Testis (tissue), 3 donors: ENCODE results near the gene SLIT3. TPM values are rescaled to one million over a fixed set of nuclear protein-coding genes. Genes with fewer than 3 reads are reported as not detected.

ENCODE experiments used
- DNase-seq: peaks from one replicate; pipeline ENCODE4 v3.0.0-alpha.2; 2019
- H3K27ac ChIP-seq, 2 donors: fragments of 200-600 bp; sonication (generic); one replicate each; pipeline ENCODE4 v1.5.1; 2019
- H3K27me3 ChIP-seq: fragments of 200-600 bp; sonication (generic); one replicate; pipeline ENCODE4 v1.5.1; 2019
- H3K36me3 ChIP-seq: fragments of 200-600 bp; sonication (generic); one replicate; pipeline ENCODE4 v1.5.1; 2017; ENCODE audit warnings: low read depth; ENCODE audit errors: missing control alignments
- H3K4me1 ChIP-seq: fragments of 200-600 bp; sonication (generic); one replicate; pipeline ENCODE4 v1.5.1; 2019
- H3K4me3 ChIP-seq, 2 donors: fragments of 200-600 bp; sonication (generic); one replicate each; pipeline ENCODE4 v1.5.1; 2017 to 2019
- H3K9me3 ChIP-seq: fragments of 200-600 bp; sonication (generic); one replicate; pipeline ENCODE4 v1.5.1; 2017
- CTCF ChIP-seq, 3 experiments: fragments of 450-650 bp in 2 of 3; fragments of 200-600 bp in 1 of 3; sonication (generic) in 1 of 3; IDR thresholded peaks; one replicate each; pipeline ENCODE4 v1.5.1; 2016 to 2019; ENCODE audit warnings: antibody characterized with exemption in 3 of 3, mild to moderate bottlenecking in 2 of 3, moderate library complexity in 1 of 3
- POLR2A ChIP-seq: fragments of 450-650 bp; IDR thresholded peaks from one replicate; pipeline ENCODE4 v1.6.1; 2017; ENCODE audit warnings: antibody characterized with exemption, mild to moderate bottlenecking, moderate library complexity
- WGBS, 2 donors: methylation state at CpG; one replicate each; pipeline ENCODE4 v1.1.5; 2018; 5-methylcytosine and 5-hydroxymethylcytosine counted together
- intact Hi-C: fragments of 100-400 bp; cut with DNase I; formaldehyde crosslinking; loops from one replicate; pipeline ENCODE4 v1.15.1; 2023; ENCODE audit warnings: low total_unique reads
- polyA plus RNA-seq: library from polyadenylated mRNA; stranded (reverse); fragments of 350-450 nt; fragmentation: Illumina TruSeq; extraction: RNeasy Lipid Tissue Mini Kit (QIAGEN cat#74804); gene quantifications from one replicate; pipeline ENCODE4 v1.2.3, GENCODE V29; 2014; ENCODE audit warnings: low read depth, low replicate concordance; ENCODE audit not compliant: insufficient read depth
- total RNA-seq, 2 donors: library from RNA; depleted of rRNA; stranded (reverse); fragments of >200 nt; gene quantifications; one replicate each; pipeline ENCODE4 v1.2.3, GENCODE V29; 2016

The SLIT3 gene
- total and polyA plus RNA-seq, 3 donors from 2014 or later = 4.8 to 23.2 (median 7.8) TPM

GRCh38 chr5:169052207-169052606, 248.7 kb downstream of the SLIT3 start:
- H3K4me3 ChIP-seq = no peak overlapping the region
- intact Hi-C loops = no loop called here
- H3K36me3 ChIP-seq = no peaks in the 10 kb centered on the region
- TF ChIP-seq CTCF (IDR thresholded peaks at IDR 0.05) (no peak), POLR2A (no peak)
- H3K4me1 ChIP-seq = no peaks in the 10 kb centered on the region
- H3K27me3 ChIP-seq = no peaks in the 10 kb centered on the region
- WGBS, 2 donors = 45 to 55% methylated on average over 3 of the region's 3 CpGs
- H3K9me3 ChIP-seq = no peaks in the 10 kb centered on the region
- no peak for DNase-seq
- H3K27ac ChIP-seq = no peak overlapping the region

DNA sequence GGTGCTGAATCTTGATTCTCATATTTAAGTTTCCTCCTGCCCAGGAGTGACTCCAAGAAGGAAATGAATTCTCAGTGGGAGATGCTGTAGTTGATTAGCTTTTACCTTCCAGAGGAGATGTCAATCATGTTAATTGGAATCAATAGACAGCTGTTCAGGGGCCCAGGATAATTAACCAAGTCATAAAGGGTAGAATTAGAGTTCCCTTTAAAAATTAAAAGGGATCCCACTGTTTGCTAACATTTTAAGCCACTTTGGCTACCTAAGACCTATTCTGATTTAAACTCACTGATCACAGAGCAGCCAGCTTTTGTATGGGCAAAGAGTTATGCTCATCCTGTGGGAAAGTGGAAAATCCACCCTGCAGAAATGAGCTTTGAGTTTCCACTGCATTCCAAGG, 249.6 kb downstream of the SLIT3 start:
- DNase-seq = no peak
- TF ChIP-seq CTCF (IDR thresholded peaks at IDR 0.05) (no peak), POLR2A (no peak)

GRCh38 chr5:169050636-169051035, 250.3 kb downstream of the SLIT3 start:
- H3K27ac ChIP-seq = no peak overlapping the region
- WGBS, 2 donors = 89 to 91% methylated on average over 10 of the region's 10 CpGs
- H3K9me3 ChIP-seq = no peaks in the 10 kb centered on the region
- H3K27me3 ChIP-seq = no peaks in the 10 kb centered on the region
- H3K4me1 ChIP-seq = no peaks in the 10 kb centered on the region
- H3K4me3 ChIP-seq = no peak overlapping the region
- intact Hi-C loops = no loop called here
- DNase-seq = no peak
- H3K36me3 ChIP-seq = no peaks in the 10 kb centered on the region
- TF ChIP-seq CTCF (IDR thresholded peaks at IDR 0.05) = no peak
- TF ChIP-seq POLR2A = no peak

More for the DNA sequence above, 249.6 kb downstream of the SLIT3 start:
- H3K27ac ChIP-seq = no peak overlapping the region
- no peak overlapping the region for H3K4me3 ChIP-seq
- H3K4me1 ChIP-seq = no peaks in the 10 kb centered on the region
- H3K9me3 ChIP-seq = no peaks in the 10 kb centered on the region
- no peaks in the 10 kb centered on the region for H3K27me3 ChIP-seq
- no peaks in the 10 kb centered on the region for H3K36me3 ChIP-seq
- intact Hi-C loops = no loop called here

- no peaks in the 10 kb centered on the region for H3K27me3 ChIP-seq
- H3K36me3 ChIP-seq = no peaks in the 10 kb centered on the region
- no peak overlapping the region for H3K27ac ChIP-seq
- no peak for TF ChIP-seq POLR2A
- no peak for TF ChIP-seq CTCF (IDR thresholded peaks at IDR 0.05)
- H3K9me3 ChIP-seq = no peaks in the 10 kb centered on the region
- no peak for DNase-seq
- WGBS, 2 donors = 51 to 63% methylated on average over 2 of the region's 2 CpGs
- no peaks in the 10 kb centered on the region for H3K4me1 ChIP-seq
- intact Hi-C loops = no loop called here
- H3K4me3 ChIP-seq = no peak overlapping the region
Measured at GRCh38 chr5:169050146-169050571, 250.8 kb downstream of the SLIT3 start.

- no peaks in the 10 kb centered on the region for H3K36me3 ChIP-seq
- no peak overlapping the region for H3K27ac ChIP-seq
- intact Hi-C loops = no loop called here
- H3K4me3 ChIP-seq = no peak overlapping the region
- no peaks in the 10 kb centered on the region for H3K27me3 ChIP-seq
- 72 to 85% methylated on average over 2 of the region's 2 CpGs for whole genome bisulfite sequencing, 2 donors
- H3K4me1 ChIP-seq = no peaks in the 10 kb centered on the region
- TF ChIP-seq CTCF (IDR thresholded peaks at IDR 0.05) (no peak), POLR2A (no peak)
- no peaks in the 10 kb centered on the region for H3K9me3 ChIP-seq
- DNase-seq = no peak
Measured at GRCh38 chr5:169049712-169050111, 251.2 kb downstream of the SLIT3 start.
